C4-2B (cell line): ENCODE measurements around the gene HSPA12A.
A peak's percentile ranks its signal among the peaks of the same experiment; 100 is the strongest.

Experiments
- H3K27ac ChIP-seq: fragments of 450-650 bp; 2 replicates; pipeline ENCODE4 v1.5.1; 2017
- CTCF ChIP-seq: fragments of 450-650 bp; conservative IDR thresholded peaks from 2 replicates; pipeline ENCODE4 v1.5.1; 2017; ENCODE audit warnings: mild to moderate bottlenecking
- ZFX ChIP-seq: fragments of 450-650 bp; IDR thresholded peaks from 2 replicates; pipeline ENCODE4 v1.6.1; 2017

HSPA12A gene

DNA sequence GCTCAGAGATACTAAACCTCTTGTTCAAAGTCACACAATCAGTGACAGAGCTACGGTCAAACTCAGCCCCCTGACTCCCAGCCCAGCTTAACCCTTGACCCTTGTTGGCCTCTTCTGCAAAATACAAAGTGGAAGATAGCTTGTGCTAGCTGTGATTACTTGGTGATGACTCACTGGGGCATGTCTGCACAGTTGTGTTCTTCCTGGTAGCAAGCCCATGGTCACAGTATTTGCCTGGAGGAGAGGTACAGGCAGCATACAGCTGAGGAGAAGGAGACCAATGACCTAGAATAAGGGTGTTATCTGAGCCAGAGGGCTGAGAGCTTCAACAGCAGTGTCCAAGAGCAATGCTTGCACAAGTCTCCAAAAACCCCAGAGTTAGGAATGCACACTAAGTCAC, 5.7 kb upstream of the HSPA12A start:
- TF ChIP-seq ZFX, result no peak
- no peak for TF ChIP-seq CTCF
- H3K27ac ChIP-seq, result no peak overlapping the region

DNA sequence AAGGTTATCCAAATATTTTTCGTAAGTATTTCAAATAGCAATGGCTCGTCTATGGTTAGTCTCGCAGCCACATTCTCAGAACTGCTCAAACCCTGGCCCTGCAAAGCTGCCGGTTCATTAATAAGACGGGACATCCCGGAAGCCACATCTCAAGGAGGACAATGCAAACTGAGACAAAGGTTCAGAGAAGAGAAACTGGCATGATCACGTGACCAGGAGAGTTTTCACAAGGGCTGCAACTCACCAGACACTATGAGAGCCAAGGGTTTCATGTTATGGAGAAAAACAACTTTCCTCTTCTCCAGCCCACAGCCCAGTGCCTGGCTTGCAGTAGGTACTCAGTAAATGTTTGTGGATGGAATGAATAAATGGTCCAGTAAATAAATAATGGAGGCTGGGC, 5.0 kb upstream of the HSPA12A start:
- no peak for TF ChIP-seq CTCF
- TF ChIP-seq ZFX, result no peak
- no peak overlapping the region for H3K27ac ChIP-seq

GRCh38 chr10:116744885-116745284, 2.5 kb upstream of the HSPA12A start:
- TF ChIP-seq ZFX, result no peak
- TF ChIP-seq CTCF, result no peak
- H3K27ac ChIP-seq, result no peak overlapping the region

- TF ChIP-seq CTCF, result no peak
- no peak for TF ChIP-seq ZFX
- no peak overlapping the region for H3K27ac ChIP-seq
Measured at GRCh38 chr10:116744163-116744753, 1.9 kb upstream of the HSPA12A start.

DNA sequence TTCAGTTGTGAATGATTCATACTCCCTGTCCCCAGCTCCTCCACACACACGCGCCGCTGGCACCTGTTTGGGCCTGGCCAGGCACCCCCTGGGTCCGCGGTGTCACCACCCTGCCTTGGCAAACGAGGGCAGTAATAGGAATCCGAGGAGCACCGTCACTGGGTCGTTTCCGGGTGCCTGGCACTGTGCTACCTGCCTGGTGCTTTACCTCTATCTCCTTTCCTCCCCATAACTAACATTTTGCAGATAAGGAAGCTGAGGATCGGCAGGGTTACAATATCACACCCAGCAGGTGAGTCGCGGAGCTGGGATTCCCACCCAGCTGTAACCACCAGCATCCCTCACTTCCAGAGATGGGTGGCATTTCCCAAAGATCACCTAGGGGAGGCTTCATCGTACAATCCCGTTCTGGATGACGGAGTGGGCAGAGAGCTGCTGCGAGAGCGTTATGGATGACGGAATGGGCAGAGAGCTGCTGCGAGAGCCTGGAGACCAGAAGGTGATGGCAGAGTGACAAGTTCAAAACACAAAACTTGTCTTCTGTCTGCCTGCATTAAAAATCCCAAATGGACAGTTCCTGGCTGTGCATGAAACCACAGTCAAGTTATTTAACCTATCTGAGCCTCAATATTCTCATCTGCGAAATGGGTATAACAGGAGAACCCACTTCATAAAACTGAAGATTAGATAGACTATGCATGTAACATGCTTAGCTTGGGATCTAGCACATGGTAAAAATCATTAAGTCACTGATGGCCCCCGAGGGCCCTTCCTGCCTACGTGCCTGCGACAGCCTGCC, 1.1 kb upstream of the HSPA12A start:
- TF ChIP-seq ZFX (no peak), CTCF (no peak)
- H3K27ac ChIP-seq, result peak overlapping the region; percentile 69

DNA sequence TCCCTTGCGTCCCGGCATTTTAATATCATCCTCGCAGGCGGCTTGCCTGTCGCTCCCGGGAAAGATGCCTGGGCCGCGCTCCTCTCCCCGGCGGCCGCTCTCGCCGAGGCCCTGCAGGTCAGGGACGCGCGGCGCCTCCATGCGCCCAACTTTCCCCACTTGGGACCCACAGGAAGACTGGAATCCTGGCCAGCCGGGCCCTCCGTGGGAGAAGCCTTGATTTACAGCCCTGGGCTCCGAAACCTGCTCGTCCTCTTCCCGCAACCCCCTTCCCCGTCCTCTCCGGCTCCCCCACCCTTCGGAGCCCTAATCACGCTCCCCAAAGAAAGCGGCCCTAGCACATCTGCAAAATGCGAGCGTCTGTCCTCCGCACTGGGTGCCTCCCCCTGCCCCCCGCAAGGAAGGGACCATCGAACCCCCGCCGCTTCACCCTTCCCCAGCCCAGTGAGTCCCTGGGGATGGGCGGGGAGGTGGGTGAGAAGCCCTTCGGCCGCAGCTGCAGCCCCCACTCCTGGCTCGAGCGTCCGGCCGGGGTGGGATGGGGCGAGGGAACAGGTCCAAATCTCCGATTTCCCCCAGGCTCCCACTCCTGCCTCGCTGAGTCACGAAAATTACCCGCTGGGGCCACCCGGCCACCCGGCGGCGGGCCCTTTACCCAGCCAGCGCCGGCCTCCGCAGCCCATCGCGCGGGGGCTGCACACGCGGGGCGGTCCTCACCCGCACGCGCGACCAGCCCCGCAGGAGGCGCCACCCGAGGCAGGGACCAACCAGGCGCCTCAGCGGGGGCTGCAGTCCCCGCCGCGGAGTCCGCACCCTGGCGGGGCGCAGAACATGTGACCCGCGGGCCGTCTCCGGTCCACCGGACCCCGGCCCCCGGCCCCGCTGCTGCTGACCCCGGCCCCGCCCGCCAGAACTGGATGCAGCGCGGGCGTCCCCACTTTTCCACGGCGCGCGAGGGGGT, 695 bp downstream of the HSPA12A start:
- TF ChIP-seq CTCF (no peak; the same call in 1 of the 2 replicates), ZFX (no peak)
- peak overlapping the region; percentile 69 for H3K27ac ChIP-seq

DNA sequence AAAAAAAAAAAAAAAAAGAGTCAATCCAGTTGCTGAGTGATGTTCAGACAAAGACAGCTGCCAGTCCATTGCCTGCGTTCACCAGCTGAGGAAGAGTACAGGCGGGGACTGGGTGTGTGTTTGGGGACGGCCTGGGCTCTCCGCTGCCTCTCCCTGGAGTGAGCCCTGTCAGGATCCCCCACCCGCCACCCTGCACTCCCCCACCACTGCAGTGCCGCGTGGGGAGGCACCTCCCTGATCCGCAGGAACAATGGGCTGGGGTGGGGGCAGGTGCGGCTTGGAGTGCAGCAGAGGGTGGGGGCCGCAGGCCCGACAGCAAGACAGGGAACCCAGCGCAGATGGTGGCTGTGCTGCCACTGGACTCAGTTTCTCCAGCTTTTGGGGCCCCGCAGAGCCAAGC, 1.4 kb downstream of the HSPA12A start:
- no peak for TF ChIP-seq CTCF
- TF ChIP-seq ZFX, result no peak
- H3K27ac ChIP-seq, result no peak overlapping the region
